GM19463 (cell line): ENCODE results near the gene NSF.
"Not testable (repeated sequence)": the region's sequence is repeated elsewhere in the genome, so short reads cannot be mapped to it uniquely, and the experiment has no call there.

Experiments
- ATAC-seq: cut with Tn5 transposase; IDR thresholded peaks from one replicate; pipeline ENCODE4 v1.9.1; 2021; ENCODE audit warnings: mild to moderate bottlenecking, moderate library complexity; ENCODE audit not compliant: unreplicated experiment

The NSF gene

GRCh38 chr17:46772475-46773220 is 182.2 kb downstream of the NSF start:
- ATAC-seq: no peak

- no peak for ATAC-seq
Observed at GRCh38 chr17:46773221-46773605, 182.7 kb downstream of the NSF start.

- ATAC-seq: no peak
Observed at GRCh38 chr17:46773676-46774075, 183.2 kb downstream of the NSF start.

- no peak for ATAC-seq
Observed at GRCh38 chr17:46774108-46774737, 183.8 kb downstream of the NSF start.

- no peak for ATAC-seq
Observed at GRCh38 chr17:46776298-46777005, 186.0 kb downstream of the NSF start.

- no peak for ATAC-seq
Observed at GRCh38 chr17:46777943-46778915, 187.8 kb downstream of the NSF start.

- ATAC-seq: no peak
Observed at GRCh38 chr17:46780003-46780373, 189.5 kb downstream of the NSF start.

GRCh38 chr17:46782250-46782953 is 191.9 kb downstream of the NSF start:
- ATAC-seq: no peak

- ATAC-seq: no peak
Observed at GRCh38 chr17:46783031-46783593, 192.6 kb downstream of the NSF start.

- ATAC-seq: no peak
Observed at GRCh38 chr17:46785696-46786095, 195.2 kb downstream of the NSF start.

GRCh38 chr17:46787478-46787877 is 197.0 kb downstream of the NSF start:
- no peak for ATAC-seq

GRCh38 chr17:46788300-46788699 is 197.8 kb downstream of the NSF start:
- no peak for ATAC-seq

- ATAC-seq: no peak
Observed at GRCh38 chr17:46788796-46789195, 198.3 kb downstream of the NSF start.

- no peak for ATAC-seq
Observed at GRCh38 chr17:46789610-46790009, 199.1 kb downstream of the NSF start.

- no peak for ATAC-seq
Observed at GRCh38 chr17:46790216-46790615, 199.7 kb downstream of the NSF start.

GRCh38 chr17:46791531-46791930 is 201.1 kb downstream of the NSF start:
- ATAC-seq: no peak

GRCh38 chr17:46792071-46792470 is 201.6 kb downstream of the NSF start:
- ATAC-seq: no peak

- not testable (repeated sequence) for ATAC-seq
Observed at GRCh38 chr17:46793023-46793422, 202.6 kb downstream of the NSF start.

GRCh38 chr17:46793541-46793940 is 203.1 kb downstream of the NSF start:
- no peak for ATAC-seq

- ATAC-seq: no peak
Observed at GRCh38 chr17:46794318-46794717, 203.8 kb downstream of the NSF start.
